Vagina (tissue), 2 donors: ENCODE results near the gene C1orf174.

Experiments
- POLR2A ChIP-seq, 2 donors: fragments of 450-650 bp; IDR thresholded peaks; one replicate each; pipeline ENCODE4 v1.6.1; 2017; ENCODE audit warnings: antibody characterized with exemption in 2 of 2, mild to moderate bottlenecking in 2 of 2, moderate library complexity in 2 of 2
- POLR2AphosphoS5 ChIP-seq, 2 donors: sonication (generic); formaldehyde crosslinking; IDR thresholded peaks; one replicate each; pipeline ENCODE4 v1.9.0; 2017; ENCODE audit warnings: antibody characterized with exemption in 2 of 2, mild to moderate bottlenecking in 2 of 2, low read depth in 1 of 2; ENCODE audit not compliant: insufficient read depth in 1 of 2
- TF ChIP-seq, protein P1 (sequence below), 3 experiments: fragments of 450-650 bp in 2 of 3; fragments of 200-600 bp in 1 of 3; sonication (generic) in 1 of 3; IDR thresholded peaks; one replicate each; pipeline ENCODE4 v1.5.1; 2017 to 2019; ENCODE audit warnings: antibody characterized with exemption in 3 of 3, mild to moderate bottlenecking in 2 of 3, moderate library complexity in 2 of 3

DNA sequence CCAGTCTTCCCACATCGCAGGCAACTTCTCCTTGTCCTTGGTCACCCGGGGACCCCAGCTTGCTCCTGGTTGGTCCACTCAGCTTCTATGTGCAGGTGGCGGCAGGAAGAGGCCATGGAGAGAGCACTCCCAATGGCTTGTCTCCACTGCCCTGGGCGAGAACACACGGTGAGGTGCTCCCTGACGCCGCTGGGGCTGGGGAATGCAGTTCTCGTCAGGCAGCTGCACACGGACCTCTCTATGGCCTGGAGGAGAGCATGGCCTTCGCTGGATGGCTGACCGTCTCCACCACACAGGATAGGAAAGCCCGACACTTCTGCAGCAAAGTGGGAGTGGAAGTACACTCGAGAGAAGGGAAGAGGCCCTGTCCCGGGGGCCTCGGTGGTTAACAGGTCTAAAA is 11.8 kb downstream of the C1orf174 start:
- TF ChIP-seq POLR2AphosphoS5 (IDR thresholded peaks at IDR 0.05; ENCODE audit: insufficient read depth in 1 of 2, low read depth in 1 of 2) (no peak), POLR2A (IDR thresholded peaks at IDR 0.05) (no peak)
- TF ChIP-seq, protein P1, sequence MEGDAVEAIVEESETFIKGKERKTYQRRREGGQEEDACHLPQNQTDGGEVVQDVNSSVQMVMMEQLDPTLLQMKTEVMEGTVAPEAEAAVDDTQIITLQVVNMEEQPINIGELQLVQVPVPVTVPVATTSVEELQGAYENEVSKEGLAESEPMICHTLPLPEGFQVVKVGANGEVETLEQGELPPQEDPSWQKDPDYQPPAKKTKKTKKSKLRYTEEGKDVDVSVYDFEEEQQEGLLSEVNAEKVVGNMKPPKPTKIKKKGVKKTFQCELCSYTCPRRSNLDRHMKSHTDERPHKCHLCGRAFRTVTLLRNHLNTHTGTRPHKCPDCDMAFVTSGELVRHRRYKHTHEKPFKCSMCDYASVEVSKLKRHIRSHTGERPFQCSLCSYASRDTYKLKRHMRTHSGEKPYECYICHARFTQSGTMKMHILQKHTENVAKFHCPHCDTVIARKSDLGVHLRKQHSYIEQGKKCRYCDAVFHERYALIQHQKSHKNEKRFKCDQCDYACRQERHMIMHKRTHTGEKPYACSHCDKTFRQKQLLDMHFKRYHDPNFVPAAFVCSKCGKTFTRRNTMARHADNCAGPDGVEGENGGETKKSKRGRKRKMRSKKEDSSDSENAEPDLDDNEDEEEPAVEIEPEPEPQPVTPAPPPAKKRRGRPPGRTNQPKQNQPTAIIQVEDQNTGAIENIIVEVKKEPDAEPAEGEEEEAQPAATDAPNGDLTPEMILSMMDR (IDR thresholded peaks at IDR 0.05), result no peak
